Endodermal cell (in vitro differentiated cells): Measurements from ENCODE around the gene IHH. TPM values are rescaled to one million over a fixed set of nuclear protein-coding genes. Genes with fewer than 3 reads are reported as not detected.

Experiments used
- DNase-seq: peaks from one replicate; pipeline ENCODE4 v3.0.0-alpha.2; 2017
- H3K27ac ChIP-seq: 2 replicates; pipeline ENCODE4 v1.5.1; 2013; ENCODE audit warnings: mild to moderate bottlenecking, low read depth, low read length, moderate library complexity
- H3K27me3 ChIP-seq: 2 replicates; pipeline ENCODE4 v1.6.1; 2013; ENCODE audit warnings: mild to moderate bottlenecking, low read length, moderate library complexity; ENCODE audit not compliant: insufficient read depth, control insufficient read depth, poor library complexity, severe bottlenecking
- H3K36me3 ChIP-seq: 2 replicates; pipeline ENCODE4 v1.7.0; 2013; ENCODE audit warnings: mild to moderate bottlenecking, low read length, moderate library complexity; ENCODE audit not compliant: control insufficient read depth, insufficient read depth
- H3K4me1 ChIP-seq: one replicate; pipeline ENCODE4 v1.7.0; 2013; ENCODE audit warnings: low read length; ENCODE audit not compliant: control insufficient read depth, insufficient read depth
- H3K4me3 ChIP-seq: 2 replicates; pipeline ENCODE4 v1.5.1; 2013; ENCODE audit warnings: mild to moderate bottlenecking, low read length, moderate library complexity
- H3K9ac ChIP-seq: 2 replicates; pipeline ENCODE4 v1.6.1; 2013; ENCODE audit warnings: mild to moderate bottlenecking, low read length, moderate library complexity; ENCODE audit not compliant: poor library complexity, severe bottlenecking; ENCODE audit errors: extremely low read depth
- H3K9me3 ChIP-seq: 2 replicates; pipeline ENCODE4 v1.6.1; 2013; ENCODE audit warnings: mild to moderate bottlenecking, low read length, moderate library complexity; ENCODE audit not compliant: control insufficient read depth
- H3K27ac Mint-ChIP-seq: 2 replicates; pipeline ENCODE4 v1.8.0; 2020; ENCODE audit warnings: mixed read lengths
- H3K27me3 Mint-ChIP-seq: 2 replicates; pipeline ENCODE4 v1.8.0; 2021; ENCODE audit warnings: mild to moderate bottlenecking, mixed read lengths; ENCODE audit not compliant: insufficient read depth
- H3K36me3 Mint-ChIP-seq: 2 replicates; pipeline ENCODE4 v1.8.0; 2020; ENCODE audit warnings: low read depth, mixed read lengths
- H3K4me1 Mint-ChIP-seq: 2 replicates; pipeline ENCODE4 v1.8.0; 2020; ENCODE audit warnings: mixed read lengths
- H3K4me3 Mint-ChIP-seq: 2 replicates; pipeline ENCODE4 v1.8.0; 2020; ENCODE audit warnings: mild to moderate bottlenecking, moderate library complexity, mixed read lengths
- H3K9me3 Mint-ChIP-seq: 2 replicates; pipeline ENCODE4 v1.8.0; 2020; ENCODE audit warnings: mild to moderate bottlenecking, mixed read lengths
- WGBS, 2 experiments: methylation state at CpG; one replicate each; pipeline versions ENCODE4 v1.1.5 to v1.1.7; 2013; ENCODE audit warnings: missing lambda C conversion rate in 2 of 2, mixed read lengths in 1 of 2; ENCODE audit not compliant: insufficient coverage in 1 of 2, insufficient read length in 1 of 2; 5-methylcytosine and 5-hydroxymethylcytosine counted together
- total RNA-seq, 2 donors: library from RNA; stranded (reverse); fragmentation: NEBNext Ultra II Directional in 1 of 2; extraction: Animal tissue kit (Norgen Biotek cat#: 25700) in 1 of 2; gene quantifications; 2 replicates in 1 of 2; 3 replicates in 1 of 2; pipeline ENCODE4 v1.2.1, GENCODE V29; 2021
- TF ChIP-seq, protein P1 (sequence below): fragments of 200-600 bp; sonication (generic); conservative IDR thresholded peaks from 2 replicates; pipeline ENCODE4 v1.5.0; 2021; ENCODE audit warnings: antibody characterized with exemption, mild to moderate bottlenecking

The IHH gene
- total RNA-seq, 2 donors from 2014 or later = 2.1 to 10.3 TPM

DNA sequence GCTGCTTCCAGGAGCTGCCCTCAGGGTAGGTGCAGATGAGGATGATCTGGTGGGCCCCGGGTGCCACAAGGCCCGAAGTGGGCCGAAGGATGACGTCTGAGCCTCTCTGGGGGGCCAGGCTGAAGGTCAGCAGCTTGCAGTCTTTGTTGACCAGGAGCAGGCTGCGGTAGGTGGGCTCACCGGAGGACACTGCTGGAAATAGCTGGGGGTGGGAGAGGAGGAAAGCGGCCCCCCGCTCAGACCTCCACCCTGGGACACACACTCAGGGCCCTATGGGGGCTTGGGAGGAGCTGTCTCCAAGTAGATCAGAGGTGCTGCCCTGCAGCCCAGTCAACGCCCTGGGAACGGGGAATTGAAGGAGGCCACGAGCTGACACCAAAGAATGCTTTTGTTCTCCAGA, 36.7 kb downstream of the IHH start:
- no peaks in the 10 kb centered on the region for H3K4me1 ChIP-seq
- H3K36me3 ChIP-seq = no peaks in the 10 kb centered on the region
- Mint-ChIP-seq H3K9me3 (no peaks in the 10 kb centered on the region), H3K4me3 (no peak overlapping the region), H3K27me3 (peaks cover 13% of the 10 kb centered on the region), H3K36me3 (no peaks in the 10 kb centered on the region), H3K4me1 (no peaks in the 10 kb centered on the region), H3K27ac (no peak overlapping the region)
- TF ChIP-seq, protein P1, sequence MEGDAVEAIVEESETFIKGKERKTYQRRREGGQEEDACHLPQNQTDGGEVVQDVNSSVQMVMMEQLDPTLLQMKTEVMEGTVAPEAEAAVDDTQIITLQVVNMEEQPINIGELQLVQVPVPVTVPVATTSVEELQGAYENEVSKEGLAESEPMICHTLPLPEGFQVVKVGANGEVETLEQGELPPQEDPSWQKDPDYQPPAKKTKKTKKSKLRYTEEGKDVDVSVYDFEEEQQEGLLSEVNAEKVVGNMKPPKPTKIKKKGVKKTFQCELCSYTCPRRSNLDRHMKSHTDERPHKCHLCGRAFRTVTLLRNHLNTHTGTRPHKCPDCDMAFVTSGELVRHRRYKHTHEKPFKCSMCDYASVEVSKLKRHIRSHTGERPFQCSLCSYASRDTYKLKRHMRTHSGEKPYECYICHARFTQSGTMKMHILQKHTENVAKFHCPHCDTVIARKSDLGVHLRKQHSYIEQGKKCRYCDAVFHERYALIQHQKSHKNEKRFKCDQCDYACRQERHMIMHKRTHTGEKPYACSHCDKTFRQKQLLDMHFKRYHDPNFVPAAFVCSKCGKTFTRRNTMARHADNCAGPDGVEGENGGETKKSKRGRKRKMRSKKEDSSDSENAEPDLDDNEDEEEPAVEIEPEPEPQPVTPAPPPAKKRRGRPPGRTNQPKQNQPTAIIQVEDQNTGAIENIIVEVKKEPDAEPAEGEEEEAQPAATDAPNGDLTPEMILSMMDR = no peak
- H3K27ac ChIP-seq = no peak overlapping the region
- no peak for DNase-seq
- 91 to 100% methylated on average over 3 to 11 of the region's 11 CpGs for WGBS, 2 experiments
- H3K4me3 ChIP-seq = no peak overlapping the region
- H3K9ac ChIP-seq = no peak overlapping the region
- peaks cover 6% of the 10 kb centered on the region for H3K27me3 ChIP-seq
- no peaks in the 10 kb centered on the region for H3K9me3 ChIP-seq

GRCh38 chr2:219023045-219023605, 37.6 kb downstream of the IHH start:
- Mint-ChIP-seq H3K27me3 (peaks cover 18% of the 10 kb centered on the region), H3K36me3 (no peaks in the 10 kb centered on the region), H3K4me3 (no peak overlapping the region), H3K9me3 (no peaks in the 10 kb centered on the region), H3K27ac (no peak overlapping the region), H3K4me1 (no peaks in the 10 kb centered on the region)
- TF ChIP-seq, protein P1 = no peak
- Histone ChIP-seq H3K27ac (no peak overlapping the region), H3K27me3 (peaks cover 13% of the 10 kb centered on the region), H3K9me3 (no peaks in the 10 kb centered on the region), H3K9ac (no peak overlapping the region), H3K36me3 (no peaks in the 10 kb centered on the region), H3K4me1 (no peaks in the 10 kb centered on the region), H3K4me3 (no peak overlapping the region)
- 60 to 90% methylated on average over 2 to 12 of the region's 12 CpGs for WGBS, 2 experiments
- DNase-seq = no peak

GRCh38 chr2:219022616-219023015, 38.1 kb downstream of the IHH start:
- no peak overlapping the region for H3K27ac Mint-ChIP-seq
- DNase-seq = no peak
- TF ChIP-seq, protein P1 = no peak
- Histone ChIP-seq H3K36me3 (no peaks in the 10 kb centered on the region), H3K9me3 (no peaks in the 10 kb centered on the region), H3K4me3 (no peak overlapping the region), H3K4me1 (no peaks in the 10 kb centered on the region), H3K27me3 (peaks cover 14% of the 10 kb centered on the region), H3K9ac (no peak overlapping the region), H3K27ac (no peak overlapping the region)
- no peaks in the 10 kb centered on the region for H3K9me3 Mint-ChIP-seq
- H3K4me1 Mint-ChIP-seq = no peaks in the 10 kb centered on the region
- H3K36me3 Mint-ChIP-seq = no peaks in the 10 kb centered on the region
- no peak overlapping the region for H3K4me3 Mint-ChIP-seq
- 84 to 92% methylated on average over 4 to 5 of the region's 5 CpGs for WGBS, 2 experiments
- peaks cover 18% of the 10 kb centered on the region for H3K27me3 Mint-ChIP-seq
